Activated CD4-positive, alpha-beta T cell treated with anti-CD3 and anti-CD28 coated beads, Interleukin-2, Interleukin-6, amounts not matched to agents 100 ng/mL and 50 ng/mL, durations not matched to agents 16 hours and 8 hours (primary cell): Measurements from ENCODE around the gene LYRM9.
A peak's percentile ranks its signal among the peaks of the same experiment; 100 is the strongest.
"Not testable (repeated sequence)": the region's sequence is repeated elsewhere in the genome, so short reads cannot be mapped to it uniquely, and the experiment has no call there.

Experiments
- DNase-seq: peaks from one replicate; pipeline ENCODE4 v3.0.0-alpha.2; 2020

The LYRM9 gene

DNA sequence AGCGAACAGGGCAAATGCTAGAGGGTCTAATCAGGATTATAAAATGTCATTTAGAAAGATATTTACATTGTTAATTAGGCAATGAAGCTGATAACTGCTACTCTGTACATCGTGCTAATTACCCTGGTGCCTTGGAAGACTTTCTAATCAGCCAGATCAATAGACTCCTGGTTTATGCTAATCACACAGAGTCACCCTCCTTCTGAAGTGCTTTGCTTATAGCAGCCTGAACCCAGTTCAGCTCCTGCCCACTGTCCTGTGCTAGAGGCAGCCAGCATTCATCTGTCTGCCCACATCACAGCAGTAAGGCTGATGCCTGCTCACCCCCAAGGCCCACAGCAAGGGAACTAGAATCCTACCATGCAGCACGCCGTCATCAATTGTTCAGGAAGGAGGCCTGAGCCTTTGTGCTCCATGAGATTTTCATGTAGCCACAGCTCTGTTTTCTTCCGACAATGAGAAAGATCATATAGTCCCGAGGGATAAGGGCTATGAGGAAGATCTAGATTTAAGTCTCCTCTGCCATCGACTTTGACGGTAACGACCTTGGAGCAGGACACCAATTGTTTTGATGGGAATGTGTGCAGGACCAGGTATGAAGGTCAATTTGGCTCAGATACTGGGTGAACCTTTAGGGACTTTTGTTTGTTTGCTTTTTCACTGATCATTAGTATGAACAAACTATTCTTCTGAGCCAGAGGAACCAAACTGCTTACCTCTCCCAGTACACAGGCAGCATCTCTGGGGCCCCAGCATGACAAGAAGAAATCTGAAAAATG lies 12.5 kb upstream of the LYRM9 start:
- no peak for DNase-seq

DNA sequence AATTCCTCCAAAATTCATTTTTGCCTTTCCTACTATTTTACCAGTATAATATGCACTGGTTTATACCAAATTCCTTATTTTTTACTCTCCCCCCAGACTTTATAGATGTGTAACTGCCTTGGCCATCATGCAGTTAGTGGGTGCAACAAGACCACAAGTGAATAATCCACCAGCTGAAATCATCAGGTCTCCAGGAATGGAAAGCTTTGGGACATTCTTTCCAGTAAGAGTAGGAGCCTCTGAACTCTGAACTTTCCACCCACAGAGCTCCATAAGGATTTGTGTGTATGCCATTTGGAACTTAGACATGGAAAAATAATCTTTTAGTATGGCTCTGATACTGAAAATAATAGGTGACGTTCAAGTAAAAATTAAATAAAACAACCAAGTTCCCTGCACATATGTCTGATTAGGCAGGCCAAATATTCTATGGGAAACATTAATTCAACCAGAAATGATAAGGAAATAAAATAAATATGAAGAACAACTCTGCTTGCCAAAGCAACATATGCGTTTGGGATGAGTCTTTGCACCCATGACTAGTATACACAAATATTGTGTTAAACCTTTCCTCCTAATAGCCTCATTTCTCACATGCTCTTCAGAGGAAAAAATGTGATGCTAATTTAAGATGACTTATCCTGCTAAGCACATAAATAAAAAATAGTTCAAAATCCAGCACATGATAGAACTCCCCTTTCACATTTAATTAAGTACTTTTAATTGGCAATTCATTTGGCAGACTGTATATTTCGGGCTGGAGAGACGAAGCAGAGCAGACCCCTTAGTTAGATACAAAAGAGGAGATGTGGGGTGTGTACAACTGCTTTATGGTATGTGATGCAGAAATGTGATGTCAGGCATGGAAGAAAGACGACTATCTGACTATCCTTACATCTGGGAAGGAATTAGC lies 11.6 kb upstream of the LYRM9 start:
- no peak for DNase-seq

DNA sequence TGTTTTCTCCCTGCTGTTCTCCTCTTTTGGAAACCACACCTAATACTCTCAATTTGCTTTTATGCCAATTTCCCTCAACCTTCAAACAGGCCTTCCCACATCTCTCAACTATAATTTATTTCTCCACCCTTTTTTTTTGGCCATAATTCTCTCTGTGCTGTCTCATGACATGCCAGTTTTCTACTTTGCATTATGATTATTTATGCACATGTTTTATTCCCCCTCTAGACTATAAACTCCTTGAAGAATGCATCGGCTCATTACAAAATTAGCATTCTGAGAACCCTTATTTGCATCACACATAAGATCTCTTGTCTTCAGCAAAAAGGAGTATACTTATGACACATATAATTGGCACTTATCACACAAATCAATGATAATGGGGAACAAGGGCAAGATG lies 10.9 kb upstream of the LYRM9 start:
- DNase-seq: no peak

DNA sequence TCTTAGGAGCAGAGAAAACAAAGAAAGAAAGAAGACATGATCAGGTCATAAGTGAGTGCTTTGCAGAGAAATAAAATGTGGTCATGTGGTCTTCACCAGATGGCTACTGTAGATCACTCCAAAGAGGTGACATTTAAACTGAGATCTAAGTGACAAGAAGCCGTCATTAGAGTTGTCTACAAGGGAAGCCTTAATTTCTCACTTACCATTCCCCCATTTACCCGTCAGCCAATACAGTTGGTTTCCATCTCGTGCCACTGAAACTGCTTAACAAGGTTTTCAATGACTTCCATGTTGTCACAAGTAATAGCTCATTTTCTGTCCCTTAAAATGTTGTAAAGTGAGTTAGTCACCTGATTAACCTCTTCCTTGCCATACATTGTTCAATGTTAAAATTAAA lies 6.4 kb upstream of the LYRM9 start:
- no peak for DNase-seq

DNA sequence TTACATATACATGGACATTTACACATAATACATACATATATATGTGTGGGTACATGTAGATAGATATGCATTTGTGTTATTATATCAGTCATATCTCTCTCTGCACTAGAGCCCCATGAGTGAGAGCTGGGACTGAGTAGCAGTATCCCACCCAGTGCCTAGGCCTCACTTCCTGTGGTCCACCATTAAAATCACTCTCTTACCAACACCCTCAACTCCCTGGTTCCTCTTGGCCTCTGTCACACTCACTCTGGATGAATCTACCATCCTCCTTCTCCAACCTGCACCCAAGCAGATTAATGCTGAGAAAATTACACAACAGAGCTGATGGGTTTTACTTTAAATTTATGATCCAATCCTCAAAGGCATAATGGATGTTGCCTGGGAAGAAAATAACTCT lies 4.9 kb upstream of the LYRM9 start:
- DNase-seq: no peak

DNA sequence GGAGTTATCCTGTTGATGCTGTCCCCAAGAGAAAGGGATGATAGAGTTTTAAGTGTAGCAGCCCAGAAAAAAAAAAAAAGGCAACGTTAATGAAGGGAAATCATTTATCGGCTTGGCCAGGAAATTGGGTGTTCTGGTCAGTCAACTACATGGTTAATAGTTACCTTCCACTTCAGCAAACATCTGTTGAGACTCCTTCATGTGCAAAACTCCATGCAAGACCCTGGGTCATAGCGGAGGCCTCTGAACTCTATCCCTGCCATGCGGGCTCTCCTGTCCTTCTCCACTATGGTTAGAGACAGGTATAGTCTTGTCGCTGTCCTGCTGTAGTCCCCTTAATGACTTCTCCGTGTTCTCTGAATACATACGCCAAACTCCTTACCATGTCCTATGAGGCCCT lies 3.5 kb upstream of the LYRM9 start:
- DNase-seq: no peak

DNA sequence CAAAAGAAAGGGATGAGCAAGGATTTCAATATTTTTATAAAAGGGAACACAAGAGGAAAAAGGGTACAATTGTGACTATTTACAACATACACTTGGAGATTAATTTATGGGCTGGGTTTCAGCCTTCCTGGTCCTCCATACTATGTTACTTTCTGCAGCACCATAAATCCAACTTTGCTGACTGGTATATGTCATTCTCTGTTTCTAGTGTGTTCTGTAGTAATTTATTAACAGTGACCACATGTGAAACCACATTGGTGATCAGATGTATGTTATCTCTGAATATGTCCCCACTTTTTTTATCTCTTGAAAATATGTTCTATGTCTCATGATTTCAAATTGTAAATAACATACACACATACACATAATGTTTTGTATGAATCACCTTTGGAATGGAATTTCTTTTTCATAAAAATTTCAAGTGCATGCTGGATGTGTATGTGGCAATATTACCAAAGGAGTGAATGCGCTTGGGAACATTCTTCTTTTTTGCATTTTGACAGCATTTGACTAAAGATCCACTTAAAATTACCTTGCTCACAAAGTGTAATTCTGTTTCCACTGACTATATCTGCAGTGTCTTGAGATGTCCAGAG lies 2.9 kb upstream of the LYRM9 start:
- DNase-seq: no peak

DNA sequence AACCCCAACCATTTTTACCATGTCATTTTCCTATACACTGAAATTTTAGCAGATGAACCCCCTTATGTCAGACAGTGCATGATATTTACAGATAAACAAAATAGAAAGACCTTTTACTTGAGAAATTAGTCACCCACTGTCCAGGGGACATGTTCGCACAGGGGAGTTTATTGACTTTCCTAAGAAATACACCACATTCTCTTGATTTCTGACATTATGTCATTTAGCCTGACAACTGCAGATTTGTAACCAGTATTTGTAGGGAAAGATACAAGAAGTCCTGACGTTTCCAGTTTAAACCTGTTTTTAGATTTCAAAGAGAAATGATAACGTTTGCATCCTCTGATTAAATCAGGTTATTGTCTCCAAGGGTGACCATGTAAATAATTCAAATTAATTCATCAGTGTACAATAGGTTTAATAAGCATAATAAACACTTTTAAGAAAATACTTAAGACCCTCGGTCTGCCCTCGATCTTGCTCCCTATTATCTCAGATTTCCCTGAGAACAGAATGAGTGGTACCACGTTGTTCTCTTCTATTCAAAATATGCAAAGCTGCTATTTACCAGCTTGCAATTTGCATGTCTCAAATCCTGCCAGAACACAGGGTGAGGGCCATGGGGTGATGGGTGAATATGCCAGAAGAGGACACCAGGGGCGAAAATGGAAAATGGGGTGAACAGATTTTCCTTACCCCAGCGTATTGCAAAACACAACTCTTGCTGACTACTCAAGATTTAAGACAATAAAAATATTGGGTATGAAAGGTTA lies 2.1 kb upstream of the LYRM9 start:
- no peak for DNase-seq

DNA sequence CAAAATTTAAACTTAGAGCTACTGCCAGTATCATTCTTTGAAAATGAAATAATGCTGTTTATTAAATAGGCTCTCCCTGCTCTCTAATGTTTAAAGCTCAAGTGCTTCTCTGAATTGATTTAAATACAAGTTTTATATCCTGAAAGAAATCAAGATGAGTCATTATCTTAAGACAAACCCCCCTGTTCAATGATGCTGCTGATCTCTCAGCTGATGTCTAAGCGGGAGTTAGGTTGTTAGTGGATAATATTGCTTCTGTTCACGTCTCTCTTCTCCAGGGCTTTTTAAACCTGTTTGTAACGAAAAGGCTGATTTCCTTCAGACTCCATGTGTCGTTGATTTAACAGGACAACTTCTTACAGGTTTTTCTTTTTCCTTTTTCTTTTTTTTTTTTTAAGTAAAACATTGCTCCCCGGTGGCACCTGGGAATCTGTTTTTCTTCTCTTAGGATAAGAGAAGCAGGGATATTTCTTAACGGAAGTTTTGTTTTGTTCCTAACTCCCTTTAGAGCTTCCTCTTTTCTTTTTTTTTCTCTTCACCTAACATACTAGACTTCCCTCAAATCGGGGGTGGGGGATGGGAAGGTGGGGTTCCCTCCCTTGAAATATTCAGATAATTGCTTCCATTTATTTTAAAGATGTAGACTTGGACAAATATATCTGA lies 807 bp upstream of the LYRM9 start:
- no peak for DNase-seq

DNA sequence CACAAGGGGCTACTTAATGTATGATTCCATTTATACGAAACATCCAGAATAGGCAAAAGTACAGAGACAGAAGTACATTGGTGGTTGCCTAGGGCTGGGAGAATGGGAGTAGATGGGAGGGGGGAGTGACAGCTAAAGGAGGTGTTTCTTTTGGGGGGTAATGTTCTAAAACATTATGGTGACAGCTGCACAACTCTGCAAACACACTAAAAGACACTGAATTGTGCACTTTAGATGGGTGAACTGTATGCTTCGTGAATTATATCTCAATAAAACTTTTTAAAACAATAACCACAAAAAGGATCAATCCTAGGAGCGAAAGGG lies 661 bp downstream of the LYRM9 start:
- DNase-seq: no peak

DNA sequence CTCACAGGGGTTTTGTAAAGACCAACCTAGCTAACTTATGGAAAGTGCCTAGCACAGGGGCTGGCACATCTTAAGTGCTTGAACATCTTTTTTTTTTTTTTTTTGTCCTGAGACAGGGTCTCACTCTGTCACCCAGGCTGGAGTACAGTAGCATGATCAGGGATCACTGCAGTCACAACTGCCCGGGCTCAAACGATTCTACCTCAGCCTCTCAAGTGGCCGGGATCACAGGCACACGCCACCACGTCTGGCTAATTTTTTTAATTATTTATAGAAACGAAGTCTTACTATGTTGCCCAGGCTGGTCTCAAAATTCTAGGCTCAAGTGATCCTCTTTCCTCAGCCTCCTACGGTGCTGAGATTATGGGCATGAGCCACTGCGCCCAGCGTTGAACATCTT lies 1.3 kb downstream of the LYRM9 start:
- no peak for DNase-seq

DNA sequence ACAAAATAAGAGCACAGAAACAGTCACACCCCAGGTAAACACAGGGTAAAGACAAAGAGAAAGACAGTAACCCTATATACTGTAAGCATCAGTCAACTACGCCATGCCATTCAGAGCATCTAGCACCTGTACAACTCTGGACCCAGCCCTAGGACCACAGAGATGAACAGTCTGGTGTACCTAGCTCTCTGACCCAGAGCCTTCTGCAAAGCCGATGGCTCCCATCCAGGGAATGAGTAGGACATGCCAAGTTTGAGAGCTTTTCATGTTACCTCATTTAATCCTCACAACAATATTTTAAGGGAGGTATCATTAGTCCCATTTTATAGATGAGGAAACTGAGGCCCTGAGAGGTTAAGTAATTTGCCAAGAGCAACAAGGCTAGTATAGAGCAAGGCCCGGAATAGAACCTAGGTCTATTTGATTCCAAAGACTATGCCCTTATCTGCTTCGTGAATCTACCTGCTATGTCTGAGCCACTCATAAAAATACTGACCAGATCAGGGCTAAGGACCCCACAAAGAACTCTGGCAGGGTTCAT lies 3.4 kb downstream of the LYRM9 start:
- DNase-seq: no peak

DNA sequence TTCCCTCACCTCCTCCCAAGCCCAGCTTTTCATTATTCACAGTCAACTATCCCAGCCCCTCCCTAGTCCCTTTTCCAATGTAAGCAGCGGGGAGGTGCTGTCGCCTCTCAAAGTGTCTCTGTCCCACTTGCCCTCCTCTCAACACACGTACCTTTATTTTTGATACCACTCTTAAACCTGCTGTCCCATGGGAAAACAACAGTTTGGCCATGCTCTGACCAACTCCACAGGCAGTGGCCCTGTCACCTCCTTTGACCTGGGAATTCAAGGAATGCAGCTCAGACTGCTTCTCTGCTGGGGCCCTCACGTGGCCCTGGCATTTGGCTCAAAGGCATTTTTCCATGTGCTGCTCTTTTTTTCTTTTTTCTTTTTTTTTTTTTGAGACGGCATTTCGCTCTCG lies 4.2 kb downstream of the LYRM9 start:
- no peak for DNase-seq

DNA sequence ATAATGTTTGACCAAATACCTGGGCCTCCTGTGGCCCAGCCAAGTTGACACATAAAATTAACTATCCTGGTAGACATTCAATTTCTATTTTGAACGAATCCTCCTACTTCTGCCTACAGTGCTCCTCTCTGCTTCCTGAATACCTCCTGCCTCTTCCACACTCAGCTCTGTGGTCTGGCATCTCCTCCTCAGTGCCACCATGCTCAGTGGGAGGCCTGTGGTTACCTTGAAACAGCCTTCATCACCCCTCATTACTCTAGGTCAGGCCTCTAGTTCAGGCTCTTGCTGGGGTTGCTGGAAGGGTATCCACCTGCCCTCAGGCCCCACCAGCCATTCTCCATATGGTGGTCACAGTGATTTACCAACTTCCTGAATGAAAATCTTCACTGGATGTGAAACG lies 5.1 kb downstream of the LYRM9 start:
- no peak for DNase-seq

DNA sequence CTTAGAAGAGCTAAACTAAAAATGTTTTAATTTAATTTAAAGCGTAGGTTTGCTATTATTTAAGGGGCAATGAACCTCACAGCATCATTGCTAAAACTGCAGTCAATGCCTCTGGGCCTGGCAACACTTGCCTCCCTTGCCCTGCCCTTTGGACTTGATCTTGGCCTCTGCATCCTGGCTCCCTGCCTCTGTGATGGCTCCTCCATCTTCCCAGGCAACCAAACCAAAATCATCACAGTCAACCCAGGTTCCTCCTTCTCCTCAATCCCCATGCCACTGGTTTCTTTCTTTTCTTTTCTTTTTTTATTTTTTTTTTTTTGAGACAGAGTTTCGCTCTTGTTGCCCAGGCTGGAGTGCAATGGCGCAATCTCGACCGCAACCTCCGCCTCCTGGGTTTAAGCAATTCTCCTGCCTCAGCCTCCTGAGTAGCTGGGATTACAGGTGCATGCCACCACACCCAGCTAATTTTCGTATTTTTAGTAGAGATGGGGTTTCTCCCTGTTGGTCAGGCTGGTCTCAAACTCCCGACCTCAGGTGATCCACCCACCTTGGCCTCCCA lies 6.7 kb downstream of the LYRM9 start:
- DNase-seq: not testable (repeated sequence)

DNA sequence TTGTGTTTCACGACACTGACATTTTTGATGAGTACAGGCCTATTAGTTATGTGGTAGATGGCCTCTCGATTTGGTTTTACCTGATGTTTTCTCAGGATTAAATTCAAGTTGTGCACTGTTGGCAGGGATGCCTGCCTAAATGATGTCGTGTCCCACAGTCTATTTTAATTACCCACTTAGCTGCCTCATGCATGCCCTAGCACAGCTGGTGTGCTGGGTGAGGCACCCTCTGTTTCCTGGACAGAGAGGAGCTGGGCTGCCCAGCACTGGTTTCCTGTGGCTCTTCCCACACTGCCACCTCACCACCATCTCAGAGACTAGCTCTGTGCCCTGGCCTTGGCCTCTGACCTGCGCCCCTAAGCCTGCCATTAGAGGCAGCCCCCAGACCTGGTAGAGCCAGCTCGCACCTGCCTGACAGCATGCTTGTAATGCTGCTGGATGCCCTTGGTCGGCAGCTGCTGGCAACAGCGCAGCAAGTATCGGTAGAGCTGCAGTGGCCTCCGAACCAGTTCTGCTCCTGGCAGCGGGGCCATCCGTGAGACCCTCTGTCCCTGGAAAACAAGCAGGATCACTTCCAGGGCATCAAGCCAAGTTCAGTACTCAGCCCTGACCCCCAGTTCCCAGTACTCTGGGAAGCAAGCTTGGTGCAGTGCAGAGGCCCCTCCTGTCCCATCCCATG lies 10.9 kb downstream of the LYRM9 start:
- no peak for DNase-seq

DNA sequence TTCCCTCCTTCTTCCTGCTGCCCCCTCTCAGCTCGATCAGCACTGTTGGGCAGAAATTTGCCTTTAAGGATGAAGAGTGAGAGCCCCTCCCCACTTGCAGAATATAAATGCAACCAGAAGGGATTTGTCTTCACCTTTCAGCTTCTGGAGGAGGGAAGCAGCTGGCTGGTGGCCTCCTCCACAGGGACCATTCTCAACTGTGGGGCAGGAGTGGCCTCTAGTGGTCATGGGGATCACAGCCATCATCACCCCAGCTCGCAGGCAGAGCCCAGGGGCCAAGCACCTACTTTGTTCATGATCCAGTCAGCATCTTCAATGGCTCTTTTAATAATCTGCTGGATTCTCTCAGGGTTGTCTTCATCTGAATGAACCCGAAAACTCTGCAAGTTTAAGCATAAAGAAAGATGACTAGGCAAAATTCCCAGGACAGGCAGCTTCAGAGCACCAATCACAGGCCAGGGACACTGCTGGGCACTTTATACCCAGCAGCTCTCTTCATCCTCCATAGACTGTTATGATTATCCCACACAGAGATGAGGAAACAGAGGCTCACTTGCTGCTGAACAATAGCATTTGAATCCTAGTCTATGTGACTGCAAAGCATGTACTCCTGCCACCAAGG lies 13.1 kb downstream of the LYRM9 start:
- DNase-seq: peak; percentile 81

DNA sequence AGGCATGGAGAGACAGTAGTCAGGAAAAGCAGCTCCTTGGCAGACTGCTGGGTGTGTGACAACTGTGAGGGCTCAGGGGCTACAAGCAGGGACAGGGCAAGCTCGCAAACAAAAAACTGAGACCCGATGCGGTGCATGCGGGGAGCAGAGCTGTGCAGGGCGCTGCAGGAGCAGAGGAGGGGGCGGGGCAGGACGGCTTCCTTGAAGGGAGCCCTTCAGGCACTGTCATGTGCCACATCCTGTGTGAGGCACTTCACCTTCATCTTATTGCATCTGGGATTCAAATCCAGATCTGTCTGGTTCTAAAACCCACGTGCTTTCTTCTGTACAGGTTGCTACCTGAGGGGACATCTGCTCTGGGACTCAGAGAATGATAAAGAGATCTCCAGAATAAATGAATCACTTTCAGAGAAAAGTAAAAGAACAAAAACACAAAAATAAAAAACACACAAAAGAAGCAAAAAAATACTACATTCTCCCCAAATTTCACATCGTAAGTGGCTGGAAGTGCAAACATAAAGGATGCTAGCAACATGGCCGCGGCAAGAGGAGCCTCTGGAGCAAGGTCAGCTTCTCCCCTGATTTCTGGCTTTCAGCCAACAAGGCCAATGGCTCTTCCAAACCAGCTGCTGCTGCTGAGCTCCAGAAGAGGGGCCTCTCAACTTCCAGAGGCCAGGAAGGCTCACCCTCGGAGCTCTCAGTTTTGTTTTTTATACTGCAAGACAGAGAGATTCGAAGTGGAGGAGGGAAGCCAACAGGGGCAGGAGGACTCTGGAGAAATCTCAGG lies 14.2 kb downstream of the LYRM9 start:
- peak; percentile 57 for DNase-seq

DNA sequence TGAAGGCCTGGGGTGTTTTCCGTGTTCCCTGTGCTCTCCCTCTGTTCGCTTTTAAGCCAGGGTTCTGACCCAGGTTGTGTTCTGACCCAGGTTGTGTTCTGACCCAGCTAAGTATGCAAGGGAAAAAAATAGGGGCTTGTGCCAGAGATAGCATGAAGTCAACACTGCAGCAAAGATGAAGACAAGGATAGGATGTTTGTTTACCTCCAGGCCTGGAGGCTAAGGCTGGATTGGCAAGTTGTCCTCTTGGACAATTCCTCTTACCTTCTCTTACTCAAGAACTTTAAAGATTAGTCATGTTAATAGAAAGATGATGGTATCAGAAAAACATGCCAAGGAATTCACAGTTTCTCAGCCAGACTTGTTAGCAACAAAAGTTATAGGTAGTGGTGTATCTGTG lies 19.4 kb downstream of the LYRM9 start:
- no peak for DNase-seq

DNA sequence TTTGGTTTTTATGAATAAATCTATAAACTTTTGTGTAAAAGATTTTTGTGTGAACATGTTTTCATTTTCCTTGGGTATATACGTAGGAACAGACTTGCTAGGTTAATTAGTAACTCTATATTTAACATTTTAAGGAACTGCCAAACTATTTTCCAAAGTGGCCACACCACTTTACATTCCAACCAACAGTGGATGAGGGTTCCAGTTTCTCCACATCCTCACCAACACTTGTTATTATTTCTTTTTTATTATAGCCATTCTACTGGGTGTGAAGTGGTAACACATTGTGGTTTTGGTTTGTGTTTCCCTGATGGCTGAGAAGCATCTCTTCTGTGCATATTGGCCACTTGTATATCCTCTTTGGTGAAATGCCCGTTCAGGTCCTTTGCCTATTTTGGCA lies 20.0 kb downstream of the LYRM9 start:
- DNase-seq: no peak
